IPS-20b (cell line): ENCODE results near the gene TCHP.

ENCODE experiments used
- H3K27ac ChIP-seq: one replicate; pipeline ENCODE4 v1.5.1; 2013; ENCODE audit warnings: low read length
- H3K27me3 ChIP-seq: 2 replicates; pipeline ENCODE4 v1.6.1; 2013; ENCODE audit warnings: mild to moderate bottlenecking, low read length, inconsistent platforms; ENCODE audit not compliant: insufficient read depth
- H3K36me3 ChIP-seq: 2 replicates; pipeline ENCODE4 v1.6.1; 2013; ENCODE audit warnings: low read depth, mild to moderate bottlenecking, inconsistent platforms, low read length, moderate library complexity; ENCODE audit not compliant: insufficient read depth
- H3K4me1 ChIP-seq: 2 replicates; pipeline ENCODE4 v1.6.1; 2013; ENCODE audit warnings: mild to moderate bottlenecking, control low read depth, inconsistent platforms, low read length, moderate library complexity; ENCODE audit not compliant: insufficient read depth
- H3K4me3 ChIP-seq: 2 replicates; pipeline ENCODE4 v1.5.1; 2013; ENCODE audit warnings: mild to moderate bottlenecking, low read length, inconsistent platforms
- H3K9ac ChIP-seq: 2 replicates; pipeline ENCODE4 v1.6.1; 2013; ENCODE audit warnings: low read depth, mild to moderate bottlenecking, inconsistent platforms, low read length, moderate library complexity
- H3K9me3 ChIP-seq: 2 replicates; pipeline ENCODE4 v1.6.1; 2013; ENCODE audit warnings: mild to moderate bottlenecking, low read depth, low read length, inconsistent platforms; ENCODE audit not compliant: insufficient read depth

TCHP gene

GRCh38 chr12:109914461-109914860, 14.4 kb downstream of the TCHP start:
- Histone ChIP-seq H3K27ac (no peak overlapping the region), H3K27me3 (no peaks in the 10 kb centered on the region), H3K4me1 (no peaks in the 10 kb centered on the region), H3K36me3 (peaks cover 27% of the 10 kb centered on the region), H3K9ac (no peak overlapping the region), H3K4me3 (no peak overlapping the region), H3K9me3 (no peaks in the 10 kb centered on the region)

GRCh38 chr12:109915171-109916040, 15.3 kb downstream of the TCHP start:
- no peaks in the 10 kb centered on the region for H3K4me1 ChIP-seq
- H3K9me3 ChIP-seq, result no peaks in the 10 kb centered on the region; the same call in 1 of the 2 replicates
- peaks cover 27% of the 10 kb centered on the region for H3K36me3 ChIP-seq
- H3K27me3 ChIP-seq, result no peaks in the 10 kb centered on the region
- no peak overlapping the region for H3K4me3 ChIP-seq
- no peak overlapping the region for H3K9ac ChIP-seq
- H3K27ac ChIP-seq, result no peak overlapping the region

DNA sequence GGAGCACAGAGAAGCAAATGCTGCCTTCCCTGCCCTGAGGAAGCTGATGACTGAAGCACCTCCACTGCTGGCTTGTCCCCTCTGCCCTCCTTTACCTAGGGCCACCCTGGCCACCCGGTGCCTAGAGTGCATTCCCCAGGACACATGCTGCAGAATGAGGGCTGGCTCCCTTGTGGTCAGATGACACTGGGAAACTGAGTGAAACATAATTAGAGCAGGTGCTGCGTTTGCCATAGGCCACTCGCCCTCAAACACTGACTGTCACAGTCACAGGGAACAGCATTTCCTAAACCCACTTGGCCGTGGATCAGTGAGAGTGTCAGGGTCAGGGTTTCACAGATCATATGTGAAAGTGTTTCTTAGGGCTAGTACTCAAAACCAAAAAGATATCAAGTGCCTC, 16.0 kb downstream of the TCHP start:
- Histone ChIP-seq H3K27ac (no peak overlapping the region), H3K9me3 (no peaks in the 10 kb centered on the region; the same call in 1 of the 2 replicates), H3K4me1 (no peaks in the 10 kb centered on the region), H3K27me3 (no peaks in the 10 kb centered on the region), H3K9ac (no peak overlapping the region), H3K36me3 (peaks cover 27% of the 10 kb centered on the region), H3K4me3 (no peak overlapping the region)

DNA sequence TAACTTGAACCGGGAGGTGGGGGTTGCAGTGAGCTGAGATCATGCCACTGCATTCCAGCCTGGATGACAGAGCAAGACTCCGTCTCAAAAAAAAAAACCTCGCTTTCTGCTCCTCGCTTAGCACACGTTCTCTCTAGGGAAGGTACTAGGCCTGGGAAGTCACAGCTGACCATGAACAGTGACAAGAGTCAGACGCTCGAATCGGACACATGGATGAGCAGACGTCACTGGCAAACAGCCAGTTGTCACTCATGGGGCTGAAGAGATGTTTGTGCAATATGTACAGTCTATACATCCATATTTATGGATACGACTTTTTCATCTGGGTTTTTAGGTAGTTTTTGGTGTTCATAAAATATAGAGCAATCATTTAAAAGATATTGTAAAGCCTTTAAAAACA, 19.4 kb downstream of the TCHP start:
- Histone ChIP-seq H3K27ac (no peak overlapping the region), H3K4me1 (no peaks in the 10 kb centered on the region), H3K9ac (no peak overlapping the region), H3K36me3 (peaks cover 27% of the 10 kb centered on the region), H3K9me3 (no peaks in the 10 kb centered on the region; the same call in 1 of the 2 replicates), H3K27me3 (no peaks in the 10 kb centered on the region), H3K4me3 (no peak overlapping the region)

GRCh38 chr12:109920261-109920780, 20.2 kb downstream of the TCHP start:
- no peak overlapping the region for H3K4me3 ChIP-seq
- H3K27ac ChIP-seq, result no peak overlapping the region
- H3K27me3 ChIP-seq, result no peaks in the 10 kb centered on the region
- no peaks in the 10 kb centered on the region; the same call in 1 of the 2 replicates for H3K9me3 ChIP-seq
- peaks cover 20% of the 10 kb centered on the region for H3K36me3 ChIP-seq
- H3K4me1 ChIP-seq, result no peaks in the 10 kb centered on the region
- no peak overlapping the region for H3K9ac ChIP-seq

- Histone ChIP-seq H3K36me3 (peaks cover 8% of the 10 kb centered on the region; the same call in 1 of the 2 replicates), H3K27me3 (no peaks in the 10 kb centered on the region), H3K9me3 (no peaks in the 10 kb centered on the region; the same call in 1 of the 2 replicates), H3K9ac (no peak overlapping the region), H3K4me3 (no peak overlapping the region), H3K27ac (no peak overlapping the region), H3K4me1 (no peaks in the 10 kb centered on the region)
Observed at GRCh38 chr12:109921982-109922381, 21.9 kb downstream of the TCHP start.

GRCh38 chr12:109923038-109923437, 23.0 kb downstream of the TCHP start:
- Histone ChIP-seq H3K36me3 (no peaks in the 10 kb centered on the region), H3K27me3 (no peaks in the 10 kb centered on the region), H3K4me3 (no peak overlapping the region), H3K9ac (no peak overlapping the region), H3K9me3 (no peaks in the 10 kb centered on the region; the same call in 1 of the 2 replicates), H3K4me1 (no peaks in the 10 kb centered on the region), H3K27ac (no peak overlapping the region)

- H3K9me3 ChIP-seq, result no peaks in the 10 kb centered on the region; the same call in 1 of the 2 replicates
- H3K4me3 ChIP-seq, result no peak overlapping the region
- no peaks in the 10 kb centered on the region for H3K36me3 ChIP-seq
- no peaks in the 10 kb centered on the region for H3K4me1 ChIP-seq
- H3K9ac ChIP-seq, result no peak overlapping the region
- H3K27ac ChIP-seq, result no peak overlapping the region
- no peaks in the 10 kb centered on the region for H3K27me3 ChIP-seq
Observed at GRCh38 chr12:109923481-109924245, 23.6 kb downstream of the TCHP start.

DNA sequence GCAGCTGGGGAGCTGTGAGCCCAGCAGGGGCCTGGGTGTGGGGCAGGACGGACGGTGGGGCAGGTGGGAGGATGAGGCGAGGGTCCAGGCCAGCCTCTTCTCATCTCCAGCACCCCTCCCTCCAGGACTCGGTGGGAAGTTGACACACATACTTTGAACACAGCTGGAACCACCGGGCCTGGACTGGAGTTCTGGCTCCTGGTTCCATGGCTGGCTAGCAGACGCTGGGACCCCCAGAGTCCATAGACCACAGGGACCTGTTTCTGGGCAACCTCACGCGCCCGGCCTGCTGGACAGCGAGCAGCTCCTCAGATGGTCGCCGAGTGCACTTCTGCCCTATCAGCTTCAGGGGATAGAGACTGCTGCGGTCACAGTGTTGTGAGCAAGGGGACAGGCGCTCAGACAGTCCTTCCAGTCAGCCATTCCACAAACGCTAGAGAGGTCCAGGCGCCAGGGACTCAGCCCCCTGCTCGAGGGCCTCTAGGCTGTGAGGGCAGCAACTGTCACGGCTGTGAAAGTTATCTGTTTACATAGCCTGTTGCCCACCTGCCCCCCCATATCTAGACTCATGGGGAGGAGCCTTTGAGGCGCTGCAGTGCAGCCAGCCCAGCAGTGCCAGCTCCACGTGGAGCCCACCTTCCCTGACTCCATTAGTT, 25.2 kb downstream of the TCHP start:
- no peaks in the 10 kb centered on the region for H3K4me1 ChIP-seq
- H3K9ac ChIP-seq, result no peak overlapping the region
- H3K4me3 ChIP-seq, result no peak overlapping the region
- no peaks in the 10 kb centered on the region for H3K27me3 ChIP-seq
- no peak overlapping the region for H3K27ac ChIP-seq
- H3K9me3 ChIP-seq, result no peaks in the 10 kb centered on the region
- H3K36me3 ChIP-seq, result peaks cover 5% of the 10 kb centered on the region; the same call in 1 of the 2 replicates

- no peak overlapping the region for H3K4me3 ChIP-seq
- no peaks in the 10 kb centered on the region for H3K4me1 ChIP-seq
- no peak overlapping the region for H3K9ac ChIP-seq
- H3K27me3 ChIP-seq, result no peaks in the 10 kb centered on the region
- H3K36me3 ChIP-seq, result peaks cover 10% of the 10 kb centered on the region; the same call in 1 of the 2 replicates
- no peaks in the 10 kb centered on the region for H3K9me3 ChIP-seq
- H3K27ac ChIP-seq, result no peak overlapping the region
Observed at GRCh38 chr12:109926016-109926415, 25.9 kb downstream of the TCHP start.

DNA sequence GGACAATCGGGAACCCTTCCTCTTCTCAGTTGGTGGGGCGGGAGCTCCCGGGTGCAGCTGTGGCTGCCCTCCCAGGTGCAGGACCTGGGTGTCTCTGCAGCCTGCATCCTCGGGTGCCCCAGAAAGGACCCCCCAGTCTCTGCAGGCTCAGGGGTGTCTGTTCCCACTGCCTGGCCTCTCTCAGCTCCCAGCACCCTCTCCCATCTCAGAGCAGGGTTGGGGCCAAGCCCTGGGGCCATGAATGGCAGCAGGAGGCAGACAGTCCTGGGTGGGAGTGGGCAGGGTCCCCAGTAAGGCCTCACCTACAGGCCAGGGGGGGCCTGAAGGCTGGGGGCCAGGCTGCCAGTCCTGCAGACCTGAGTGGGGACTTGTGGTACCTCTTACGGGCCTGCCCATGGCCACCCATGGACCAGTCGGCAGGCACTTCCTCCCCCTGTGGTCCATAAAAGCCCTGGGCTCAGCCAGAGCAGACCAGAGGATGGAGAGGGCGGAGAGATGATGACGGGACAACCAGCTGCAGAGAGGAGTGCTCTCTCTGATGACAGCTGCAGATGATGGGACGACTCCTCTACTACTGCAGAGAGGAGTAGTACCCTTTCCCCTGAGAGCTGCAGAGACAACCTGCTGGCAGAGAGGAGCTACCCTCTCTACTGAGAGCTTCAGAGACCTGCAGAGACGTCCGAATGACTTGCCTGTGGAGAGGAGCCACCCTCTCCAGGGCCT, 26.6 kb downstream of the TCHP start:
- H3K27me3 ChIP-seq, result no peaks in the 10 kb centered on the region
- no peak overlapping the region for H3K27ac ChIP-seq
- no peaks in the 10 kb centered on the region for H3K4me1 ChIP-seq
- H3K4me3 ChIP-seq, result no peak overlapping the region
- H3K9ac ChIP-seq, result no peak overlapping the region
- no peaks in the 10 kb centered on the region for H3K9me3 ChIP-seq
- peaks cover 16% of the 10 kb centered on the region for H3K36me3 ChIP-seq
